ENCODE results near the gene PTGDR. TPM values are rescaled to one million over a fixed set of nuclear protein-coding genes. Genes with fewer than 3 reads are reported as not detected.

The PTGDR gene
- total RNA-seq, 1 donor from 2014 or later = 0.23 TPM

- no peak overlapping the region for H3K27ac Mint-ChIP-seq (ENCODE audit: unreplicated experiment)
- no peaks in the 10 kb centered on the region for H3K36me3 Mint-ChIP-seq (ENCODE audit: low read depth, unreplicated experiment)
Measured at GRCh38 chr14:52251724-52252123, 15.8 kb upstream of the PTGDR start.

DNA sequence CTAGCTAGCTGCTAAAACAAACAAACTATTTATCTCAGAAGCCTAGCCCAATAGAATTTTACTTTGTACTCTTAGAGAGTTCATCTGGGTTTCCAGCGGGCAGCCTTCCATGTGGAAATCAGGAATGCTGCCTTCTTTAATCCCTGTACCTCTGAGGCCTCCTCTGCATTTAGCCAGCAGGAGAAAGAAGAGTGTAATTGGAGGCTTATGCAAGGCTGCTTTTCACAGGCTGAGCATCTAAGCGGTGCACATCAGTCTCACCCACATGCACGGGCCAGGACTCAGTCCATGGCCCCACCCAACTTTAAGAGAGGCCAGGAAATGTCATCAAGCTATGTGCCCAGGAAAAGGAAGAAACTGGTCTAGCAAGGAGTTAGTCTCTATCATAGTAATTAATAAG lies 14.0 kb upstream of the PTGDR start:
- H3K27ac Mint-ChIP-seq (ENCODE audit: unreplicated experiment) = no peak overlapping the region
- H3K4me3 Mint-ChIP-seq (ENCODE audit: unreplicated experiment) = no peak overlapping the region
- peaks cover 2% of the 10 kb centered on the region for H3K27me3 Mint-ChIP-seq (ENCODE audit: unreplicated experiment)
- H3K4me1 Mint-ChIP-seq (ENCODE audit: unreplicated experiment) = peaks cover 3% of the 10 kb centered on the region
- no peak for DNase-seq (ENCODE audit: low spot score)
- TF ChIP-seq, protein P1, sequence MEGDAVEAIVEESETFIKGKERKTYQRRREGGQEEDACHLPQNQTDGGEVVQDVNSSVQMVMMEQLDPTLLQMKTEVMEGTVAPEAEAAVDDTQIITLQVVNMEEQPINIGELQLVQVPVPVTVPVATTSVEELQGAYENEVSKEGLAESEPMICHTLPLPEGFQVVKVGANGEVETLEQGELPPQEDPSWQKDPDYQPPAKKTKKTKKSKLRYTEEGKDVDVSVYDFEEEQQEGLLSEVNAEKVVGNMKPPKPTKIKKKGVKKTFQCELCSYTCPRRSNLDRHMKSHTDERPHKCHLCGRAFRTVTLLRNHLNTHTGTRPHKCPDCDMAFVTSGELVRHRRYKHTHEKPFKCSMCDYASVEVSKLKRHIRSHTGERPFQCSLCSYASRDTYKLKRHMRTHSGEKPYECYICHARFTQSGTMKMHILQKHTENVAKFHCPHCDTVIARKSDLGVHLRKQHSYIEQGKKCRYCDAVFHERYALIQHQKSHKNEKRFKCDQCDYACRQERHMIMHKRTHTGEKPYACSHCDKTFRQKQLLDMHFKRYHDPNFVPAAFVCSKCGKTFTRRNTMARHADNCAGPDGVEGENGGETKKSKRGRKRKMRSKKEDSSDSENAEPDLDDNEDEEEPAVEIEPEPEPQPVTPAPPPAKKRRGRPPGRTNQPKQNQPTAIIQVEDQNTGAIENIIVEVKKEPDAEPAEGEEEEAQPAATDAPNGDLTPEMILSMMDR (IDR thresholded peaks at IDR 0.05; ENCODE audit: unreplicated experiment) = no peak
- H3K36me3 Mint-ChIP-seq (ENCODE audit: low read depth, unreplicated experiment) = no peaks in the 10 kb centered on the region
- no peaks in the 10 kb centered on the region for H3K9me3 Mint-ChIP-seq (ENCODE audit: unreplicated experiment)

More at GRCh38 chr14:52251724-52252123, 15.8 kb upstream of the PTGDR start:
- peaks cover 5% of the 10 kb centered on the region for H3K4me1 Mint-ChIP-seq (ENCODE audit: unreplicated experiment)
- H3K27me3 Mint-ChIP-seq (ENCODE audit: unreplicated experiment) = peaks cover 2% of the 10 kb centered on the region
- no peaks in the 10 kb centered on the region for H3K9me3 Mint-ChIP-seq (ENCODE audit: unreplicated experiment)
- TF ChIP-seq, protein P1 (IDR thresholded peaks at IDR 0.05; ENCODE audit: unreplicated experiment) = no peak
- H3K4me3 Mint-ChIP-seq (ENCODE audit: unreplicated experiment) = no peak overlapping the region
- no peak for DNase-seq (ENCODE audit: low spot score)

DNA sequence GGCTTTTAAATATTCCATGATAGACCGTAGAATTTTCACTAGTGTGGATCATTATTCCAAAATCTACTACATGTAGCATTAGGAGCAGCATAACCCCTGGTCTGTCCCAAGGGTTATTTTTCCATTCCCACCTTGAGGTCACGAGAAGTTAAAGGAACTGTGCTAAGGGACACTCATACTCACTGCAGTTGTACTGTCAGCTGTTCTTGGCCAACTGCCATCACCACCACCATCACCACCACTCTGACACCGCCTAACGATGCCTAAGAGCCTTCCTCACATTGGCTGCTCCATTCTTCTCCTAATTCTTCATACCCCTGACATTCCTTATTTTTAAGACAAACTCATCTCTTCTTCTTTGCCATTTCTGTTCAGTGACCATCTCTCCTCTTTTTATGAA lies 13.4 kb upstream of the PTGDR start:
- DNase-seq (ENCODE audit: low spot score) = no peak
- no peak overlapping the region for H3K27ac Mint-ChIP-seq (ENCODE audit: unreplicated experiment)
- no peak overlapping the region for H3K4me3 Mint-ChIP-seq (ENCODE audit: unreplicated experiment)
- no peaks in the 10 kb centered on the region for H3K9me3 Mint-ChIP-seq (ENCODE audit: unreplicated experiment)
- H3K36me3 Mint-ChIP-seq (ENCODE audit: low read depth, unreplicated experiment) = no peaks in the 10 kb centered on the region
- H3K27me3 Mint-ChIP-seq (ENCODE audit: unreplicated experiment) = peaks cover 2% of the 10 kb centered on the region
- TF ChIP-seq, protein P1 (IDR thresholded peaks at IDR 0.05; ENCODE audit: unreplicated experiment) = no peak
- H3K4me1 Mint-ChIP-seq (ENCODE audit: unreplicated experiment) = peaks cover 3% of the 10 kb centered on the region

DNA sequence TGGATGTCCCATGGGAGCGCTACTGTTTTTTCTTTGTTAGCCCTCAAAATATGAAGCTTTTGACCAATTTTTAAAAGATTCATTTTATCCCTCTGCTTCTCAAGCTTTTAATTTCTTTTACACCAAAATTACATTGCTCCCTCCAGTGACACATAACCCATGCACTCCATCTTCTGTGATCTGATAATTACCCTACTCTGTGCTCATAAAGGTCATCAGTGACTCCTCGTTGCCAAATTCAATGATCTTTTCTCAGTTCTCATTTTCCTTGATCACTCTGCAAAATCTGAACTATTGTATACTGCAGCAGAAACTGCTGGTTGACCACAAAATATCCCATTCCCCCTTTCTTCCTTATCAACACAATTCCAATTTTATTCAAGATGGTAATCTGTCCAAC lies 8.7 kb upstream of the PTGDR start:
- Mint-ChIP-seq H3K4me1 (ENCODE audit: unreplicated experiment) (peaks cover 7% of the 10 kb centered on the region), H3K36me3 (ENCODE audit: low read depth, unreplicated experiment) (no peaks in the 10 kb centered on the region), H3K27ac (ENCODE audit: unreplicated experiment) (no peak overlapping the region), H3K9me3 (ENCODE audit: unreplicated experiment) (no peaks in the 10 kb centered on the region), H3K4me3 (ENCODE audit: unreplicated experiment) (no peak overlapping the region), H3K27me3 (ENCODE audit: unreplicated experiment) (no peaks in the 10 kb centered on the region)
- DNase-seq (ENCODE audit: low spot score) = no peak
- TF ChIP-seq, protein P1 (IDR thresholded peaks at IDR 0.05; ENCODE audit: unreplicated experiment) = no peak

GRCh38 chr14:52259434-52259833 lies 8.1 kb upstream of the PTGDR start:
- no peak overlapping the region for H3K4me3 Mint-ChIP-seq (ENCODE audit: unreplicated experiment)
- H3K9me3 Mint-ChIP-seq (ENCODE audit: unreplicated experiment) = no peaks in the 10 kb centered on the region
- H3K27ac Mint-ChIP-seq (ENCODE audit: unreplicated experiment) = no peak overlapping the region
- H3K36me3 Mint-ChIP-seq (ENCODE audit: low read depth, unreplicated experiment) = no peaks in the 10 kb centered on the region
- peaks cover 12% of the 10 kb centered on the region for H3K4me1 Mint-ChIP-seq (ENCODE audit: unreplicated experiment)
- TF ChIP-seq, protein P1 (IDR thresholded peaks at IDR 0.05; ENCODE audit: unreplicated experiment) = no peak
- DNase-seq (ENCODE audit: low spot score) = no peak
- no peaks in the 10 kb centered on the region for H3K27me3 Mint-ChIP-seq (ENCODE audit: unreplicated experiment)

Measured in endothelial cell (in vitro differentiated cells).